HG02973 (cell line): ENCODE measurements around the gene IMMP2L.
A peak's percentile ranks its signal among the peaks of the same experiment; 100 is the strongest.

Source experiments
- ATAC-seq: cut with Tn5 transposase; IDR thresholded peaks from one replicate; pipeline ENCODE4 v1.9.1; 2021; ENCODE audit warnings: moderate library complexity; ENCODE audit not compliant: unreplicated experiment

IMMP2L gene

GRCh38 chr7:111401516-111401915, 160.8 kb downstream of the IMMP2L start:
- ATAC-seq = no peak

- no peak for ATAC-seq
These were observed 162.2 kb downstream of the IMMP2L start for GRCh38 chr7:111400088-111400487.

GRCh38 chr7:111394891-111395290, 167.4 kb downstream of the IMMP2L start:
- no peak for ATAC-seq

GRCh38 chr7:111393011-111393754, 169.1 kb downstream of the IMMP2L start:
- ATAC-seq = no peak

GRCh38 chr7:111392294-111392693, 170.0 kb downstream of the IMMP2L start:
- no peak for ATAC-seq

GRCh38 chr7:111390000-111390399, 172.3 kb downstream of the IMMP2L start:
- ATAC-seq = no peak

- peak; percentile 90 for ATAC-seq
These were observed 173.4 kb downstream of the IMMP2L start for GRCh38 chr7:111388912-111389311.

- no peak for ATAC-seq
These were observed 174.3 kb downstream of the IMMP2L start for GRCh38 chr7:111388016-111388415.

- no peak for ATAC-seq
These were observed 178.0 kb downstream of the IMMP2L start for GRCh38 chr7:111384065-111384891.

- ATAC-seq = no peak
These were observed 179.2 kb downstream of the IMMP2L start for GRCh38 chr7:111383133-111383532.

GRCh38 chr7:111381590-111381989, 180.7 kb downstream of the IMMP2L start:
- ATAC-seq = no peak

GRCh38 chr7:111380945-111381344, 181.3 kb downstream of the IMMP2L start:
- no peak for ATAC-seq

GRCh38 chr7:111374027-111374426, 188.3 kb downstream of the IMMP2L start:
- no peak for ATAC-seq

GRCh38 chr7:111371437-111371836, 190.9 kb downstream of the IMMP2L start:
- ATAC-seq = no peak

- no peak for ATAC-seq
These were observed 192.3 kb downstream of the IMMP2L start for GRCh38 chr7:111370002-111370401.

- no peak for ATAC-seq
These were observed 193.8 kb downstream of the IMMP2L start for GRCh38 chr7:111368381-111369065.

GRCh38 chr7:111364413-111364812, 197.9 kb downstream of the IMMP2L start:
- no peak for ATAC-seq

GRCh38 chr7:111363099-111363498, 199.2 kb downstream of the IMMP2L start:
- no peak for ATAC-seq

- no peak for ATAC-seq
These were observed 199.7 kb downstream of the IMMP2L start for GRCh38 chr7:111362506-111363054.

- ATAC-seq = no peak
These were observed 203.4 kb downstream of the IMMP2L start for GRCh38 chr7:111358915-111359314.

- ATAC-seq = no peak
These were observed 204.6 kb downstream of the IMMP2L start for GRCh38 chr7:111357691-111358090.
